ENCODE measurements around the gene BFSP2. TPM values are rescaled to one million over a fixed set of nuclear protein-coding genes. Genes with fewer than 3 reads are reported as not detected.

Gene BFSP2
- total RNA-seq, 2 donors from 2014 or later: not detected

- no peaks in the 10 kb centered on the region for H3K9me3 Mint-ChIP-seq
- no peak for ATAC-seq
- no peaks in the 10 kb centered on the region for H3K36me3 Mint-ChIP-seq
- H3K27ac Mint-ChIP-seq: no peak overlapping the region
- DNase-seq (ENCODE audit: low spot score in 2 of 2): no peak
Observed at GRCh38 chr3:133377396-133377795, 22.5 kb upstream of the BFSP2 start.

GRCh38 chr3:133379926-133380325 lies 19.9 kb upstream of the BFSP2 start:
- H3K9me3 Mint-ChIP-seq: no peaks in the 10 kb centered on the region
- no peaks in the 10 kb centered on the region for H3K36me3 Mint-ChIP-seq
- ATAC-seq (no peak), DNase-seq (ENCODE audit: low spot score in 2 of 2) (no peak)
- no peak overlapping the region for H3K27ac Mint-ChIP-seq

- DNase-seq (ENCODE audit: low spot score in 2 of 2) (no peak), ATAC-seq (no peak)
- no peaks in the 10 kb centered on the region for H3K9me3 Mint-ChIP-seq
- H3K36me3 Mint-ChIP-seq: no peaks in the 10 kb centered on the region
- peak overlapping the region in 1 of 2 donors; percentile 22 for H3K27ac Mint-ChIP-seq
Observed at GRCh38 chr3:133380481-133381225, 19.2 kb upstream of the BFSP2 start.

- no peak for ATAC-seq
- Mint-ChIP-seq H3K9me3 (no peaks in the 10 kb centered on the region), H3K36me3 (no peaks in the 10 kb centered on the region), H3K27ac (peak overlapping the region in 1 of 2 donors; percentile 0)
- no peak for DNase-seq (ENCODE audit: low spot score in 2 of 2)
Observed at GRCh38 chr3:133381346-133382109, 18.3 kb upstream of the BFSP2 start.

GRCh38 chr3:133383175-133383574 lies 16.7 kb upstream of the BFSP2 start:
- ATAC-seq: peak in 1 of 2 donors; percentile 40
- H3K27ac Mint-ChIP-seq: no peak overlapping the region
- DNase-seq (ENCODE audit: low spot score in 2 of 2): no peak
- H3K36me3 Mint-ChIP-seq: no peaks in the 10 kb centered on the region
- no peaks in the 10 kb centered on the region for H3K9me3 Mint-ChIP-seq

GRCh38 chr3:133383741-133384140 lies 16.1 kb upstream of the BFSP2 start:
- H3K9me3 Mint-ChIP-seq: no peaks in the 10 kb centered on the region
- DNase-seq (ENCODE audit: low spot score in 2 of 2): no peak
- no peak overlapping the region for H3K27ac Mint-ChIP-seq
- no peaks in the 10 kb centered on the region for H3K36me3 Mint-ChIP-seq
- ATAC-seq: no peak

- peak in 1 of 2 donors; percentile 85 for ATAC-seq
- H3K9me3 Mint-ChIP-seq: no peaks in the 10 kb centered on the region
- no peak overlapping the region for H3K27ac Mint-ChIP-seq
- no peaks in the 10 kb centered on the region for H3K36me3 Mint-ChIP-seq
- DNase-seq (ENCODE audit: low spot score in 2 of 2): peak in 1 of 2 donors; percentile 43
Observed at GRCh38 chr3:133384331-133385027, 15.4 kb upstream of the BFSP2 start.

- Mint-ChIP-seq H3K27ac (no peak overlapping the region), H3K9me3 (no peaks in the 10 kb centered on the region), H3K36me3 (no peaks in the 10 kb centered on the region)
- ATAC-seq (no peak), DNase-seq (ENCODE audit: low spot score in 2 of 2) (no peak)
Observed at GRCh38 chr3:133386876-133387275, 13.0 kb upstream of the BFSP2 start.

GRCh38 chr3:133387341-133387740 lies 12.5 kb upstream of the BFSP2 start:
- DNase-seq (ENCODE audit: low spot score in 2 of 2): no peak
- no peak for ATAC-seq
- no peak overlapping the region for H3K27ac Mint-ChIP-seq
- H3K36me3 Mint-ChIP-seq: no peaks in the 10 kb centered on the region
- H3K9me3 Mint-ChIP-seq: no peaks in the 10 kb centered on the region

GRCh38 chr3:133388696-133389395 lies 11.0 kb upstream of the BFSP2 start:
- ATAC-seq: no peak

GRCh38 chr3:133390715-133391114 lies 9.1 kb upstream of the BFSP2 start:
- no peak overlapping the region for H3K27ac Mint-ChIP-seq
- H3K36me3 Mint-ChIP-seq: no peaks in the 10 kb centered on the region
- DNase-seq (ENCODE audit: low spot score in 2 of 2): no peak
- H3K9me3 Mint-ChIP-seq: peaks cover 0 to 8% of the 10 kb centered on the region in 2 donors
- ATAC-seq: no peak

More at GRCh38 chr3:133388696-133389395, 11.0 kb upstream of the BFSP2 start:
- Mint-ChIP-seq H3K36me3 (no peaks in the 10 kb centered on the region), H3K9me3 (peaks cover 0 to 3% of the 10 kb centered on the region in 2 donors), H3K27ac (no peak overlapping the region)
- DNase-seq (ENCODE audit: low spot score in 2 of 2): no peak

- Mint-ChIP-seq H3K27ac (no peak overlapping the region), H3K36me3 (no peaks in the 10 kb centered on the region), H3K9me3 (peaks cover 0 to 8% of the 10 kb centered on the region in 2 donors)
- DNase-seq (ENCODE audit: low spot score in 2 of 2) (no peak), ATAC-seq (no peak)
Observed at GRCh38 chr3:133393204-133393603, 6.7 kb upstream of the BFSP2 start.

- Mint-ChIP-seq H3K36me3 (no peaks in the 10 kb centered on the region), H3K27ac (no peak overlapping the region), H3K9me3 (peaks cover 0 to 8% of the 10 kb centered on the region in 2 donors)
- DNase-seq (ENCODE audit: low spot score in 2 of 2): no peak
- ATAC-seq: no peak
Observed at GRCh38 chr3:133393691-133394474, 6.0 kb upstream of the BFSP2 start.

GRCh38 chr3:133394561-133395311 lies 5.1 kb upstream of the BFSP2 start:
- Mint-ChIP-seq H3K36me3 (no peaks in the 10 kb centered on the region), H3K9me3 (peaks cover 0 to 8% of the 10 kb centered on the region in 2 donors), H3K27ac (no peak overlapping the region)
- no peak for ATAC-seq
- DNase-seq (ENCODE audit: low spot score in 2 of 2): no peak

- DNase-seq (ENCODE audit: low spot score in 2 of 2) (no peak), ATAC-seq (no peak)
- no peak overlapping the region for H3K27ac Mint-ChIP-seq
- H3K9me3 Mint-ChIP-seq: peaks cover 0 to 8% of the 10 kb centered on the region in 2 donors
- H3K36me3 Mint-ChIP-seq: no peaks in the 10 kb centered on the region
Observed at GRCh38 chr3:133396906-133397305, 3.0 kb upstream of the BFSP2 start.

All from activated naive CD4-positive, alpha-beta T cell treated with anti-CD3 and anti-CD28 coated beads, Interleukin-2, amount 50 U/mL, for 72 hours (primary cell).